ENCODE results near the gene SLC17A1.

SLC17A1 gene

DNA sequence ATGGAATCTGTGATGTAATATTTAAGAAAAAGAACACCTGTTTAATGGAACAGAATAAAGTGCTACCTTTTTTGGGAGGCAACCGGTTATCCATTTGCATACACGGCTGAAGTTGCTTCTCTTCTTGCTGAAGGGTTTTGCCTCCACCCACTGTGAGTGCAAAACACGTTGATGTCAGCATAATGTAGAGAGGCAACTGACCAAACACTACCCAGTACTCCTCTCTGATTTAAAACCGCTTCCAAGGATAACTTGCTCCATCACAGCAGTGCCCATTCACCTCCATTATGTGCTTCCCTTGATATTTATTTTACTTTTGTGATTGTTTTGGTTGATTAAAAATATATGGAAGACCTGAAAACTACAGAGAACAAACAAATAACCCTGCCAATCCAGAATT lies 1.4 kb downstream of the SLC17A1 start:
- TF ChIP-seq, protein P1, sequence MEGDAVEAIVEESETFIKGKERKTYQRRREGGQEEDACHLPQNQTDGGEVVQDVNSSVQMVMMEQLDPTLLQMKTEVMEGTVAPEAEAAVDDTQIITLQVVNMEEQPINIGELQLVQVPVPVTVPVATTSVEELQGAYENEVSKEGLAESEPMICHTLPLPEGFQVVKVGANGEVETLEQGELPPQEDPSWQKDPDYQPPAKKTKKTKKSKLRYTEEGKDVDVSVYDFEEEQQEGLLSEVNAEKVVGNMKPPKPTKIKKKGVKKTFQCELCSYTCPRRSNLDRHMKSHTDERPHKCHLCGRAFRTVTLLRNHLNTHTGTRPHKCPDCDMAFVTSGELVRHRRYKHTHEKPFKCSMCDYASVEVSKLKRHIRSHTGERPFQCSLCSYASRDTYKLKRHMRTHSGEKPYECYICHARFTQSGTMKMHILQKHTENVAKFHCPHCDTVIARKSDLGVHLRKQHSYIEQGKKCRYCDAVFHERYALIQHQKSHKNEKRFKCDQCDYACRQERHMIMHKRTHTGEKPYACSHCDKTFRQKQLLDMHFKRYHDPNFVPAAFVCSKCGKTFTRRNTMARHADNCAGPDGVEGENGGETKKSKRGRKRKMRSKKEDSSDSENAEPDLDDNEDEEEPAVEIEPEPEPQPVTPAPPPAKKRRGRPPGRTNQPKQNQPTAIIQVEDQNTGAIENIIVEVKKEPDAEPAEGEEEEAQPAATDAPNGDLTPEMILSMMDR (IDR thresholded peaks at IDR 0.05), result no peak
- Mint-ChIP-seq H3K9me3 (no peaks in the 10 kb centered on the region), H3K4me3 (no peak overlapping the region)

DNA sequence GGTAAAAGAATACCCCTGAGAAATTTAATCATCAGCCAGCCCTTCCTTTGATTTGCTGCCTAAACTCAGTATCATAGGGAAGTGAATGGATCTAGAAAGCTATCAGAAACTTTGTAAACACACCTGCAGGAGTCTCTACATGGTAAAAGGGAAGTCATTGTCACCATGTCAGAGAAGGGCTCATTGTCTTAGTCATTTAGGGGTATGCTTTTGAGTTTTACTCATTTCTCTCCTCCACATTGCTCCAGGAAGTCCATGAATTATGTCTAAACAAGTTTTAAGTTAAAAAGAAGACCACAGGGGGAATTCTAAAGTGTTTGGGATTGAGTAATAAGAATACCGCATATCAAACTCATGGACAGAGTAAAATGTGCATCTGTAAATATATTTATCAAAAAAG lies 2.5 kb downstream of the SLC17A1 start:
- no peak for DNase-seq
- Mint-ChIP-seq H3K4me3 (no peak overlapping the region), H3K9me3 (no peaks in the 10 kb centered on the region), H3K27ac (no peak overlapping the region), H3K36me3 (ENCODE audit: low read depth) (no peaks in the 10 kb centered on the region), H3K4me1 (peaks cover 5% of the 10 kb centered on the region), H3K27me3 (ENCODE audit: low read depth, poor library complexity) (peaks cover 3% of the 10 kb centered on the region)
- TF ChIP-seq, protein P1 (IDR thresholded peaks at IDR 0.05), result no peak

More for the DNA sequence above, 1.4 kb downstream of the SLC17A1 start:
- H3K36me3 Mint-ChIP-seq (ENCODE audit: low read depth), result no peaks in the 10 kb centered on the region
- peaks cover 3% of the 10 kb centered on the region for H3K27me3 Mint-ChIP-seq (ENCODE audit: low read depth, poor library complexity)
- peaks cover 5% of the 10 kb centered on the region for H3K4me1 Mint-ChIP-seq
- DNase-seq, result no peak
- H3K27ac Mint-ChIP-seq, result no peak overlapping the region

DNA sequence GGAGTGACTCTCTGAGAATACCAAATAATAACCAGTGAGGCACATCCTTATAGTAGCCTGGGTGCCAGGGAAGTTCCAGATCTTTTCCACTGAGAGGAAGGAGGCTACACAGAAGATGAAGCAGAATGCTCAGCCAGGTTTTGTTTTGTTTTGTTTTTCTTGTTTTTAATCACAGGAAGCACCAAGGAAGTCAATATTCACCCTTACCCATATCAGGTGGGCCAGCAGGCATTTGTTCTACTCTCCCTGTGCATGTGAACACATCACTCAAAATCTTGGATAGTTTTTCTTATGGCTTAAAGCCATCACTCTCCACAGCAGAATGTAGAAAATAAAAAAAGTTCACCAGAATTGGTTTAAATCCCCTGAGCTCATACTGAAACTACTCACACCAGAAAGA lies 10.5 kb downstream of the SLC17A1 start:
- Mint-ChIP-seq H3K4me3 (no peak overlapping the region), H3K27ac (no peak overlapping the region), H3K4me1 (no peaks in the 10 kb centered on the region), H3K9me3 (no peaks in the 10 kb centered on the region), H3K27me3 (ENCODE audit: low read depth, poor library complexity) (peaks cover 3% of the 10 kb centered on the region), H3K36me3 (ENCODE audit: low read depth) (no peaks in the 10 kb centered on the region)
- TF ChIP-seq, protein P1 (IDR thresholded peaks at IDR 0.05), result no peak
- no peak for DNase-seq

DNA sequence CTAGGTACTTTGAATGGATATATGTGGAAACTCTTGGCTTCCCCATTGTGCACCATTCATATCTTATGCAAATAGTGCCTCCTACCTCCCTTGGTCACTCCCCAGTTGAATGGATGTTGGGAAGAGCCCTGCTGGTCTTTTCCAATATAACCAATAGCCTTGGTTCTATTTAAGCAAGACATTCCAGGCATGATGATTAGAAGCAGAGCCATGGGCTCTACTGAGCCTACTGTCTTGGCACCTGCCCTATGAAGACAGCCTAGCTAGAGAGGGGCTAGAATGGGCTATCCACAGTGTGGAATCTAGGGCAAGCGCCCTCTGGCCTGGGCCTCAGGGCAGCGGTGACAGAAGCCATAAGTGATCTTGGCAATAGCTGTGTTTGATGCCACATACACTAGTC lies 15.6 kb downstream of the SLC17A1 start:
- no peaks in the 10 kb centered on the region for H3K4me1 Mint-ChIP-seq
- TF ChIP-seq, protein P1 (IDR thresholded peaks at IDR 0.05), result no peak
- H3K9me3 Mint-ChIP-seq, result no peaks in the 10 kb centered on the region
- no peak overlapping the region for H3K27ac Mint-ChIP-seq
- no peak for DNase-seq
- H3K27me3 Mint-ChIP-seq (ENCODE audit: low read depth, poor library complexity), result peaks cover 8% of the 10 kb centered on the region
- no peak overlapping the region for H3K4me3 Mint-ChIP-seq
- H3K36me3 Mint-ChIP-seq (ENCODE audit: low read depth), result no peaks in the 10 kb centered on the region

DNA sequence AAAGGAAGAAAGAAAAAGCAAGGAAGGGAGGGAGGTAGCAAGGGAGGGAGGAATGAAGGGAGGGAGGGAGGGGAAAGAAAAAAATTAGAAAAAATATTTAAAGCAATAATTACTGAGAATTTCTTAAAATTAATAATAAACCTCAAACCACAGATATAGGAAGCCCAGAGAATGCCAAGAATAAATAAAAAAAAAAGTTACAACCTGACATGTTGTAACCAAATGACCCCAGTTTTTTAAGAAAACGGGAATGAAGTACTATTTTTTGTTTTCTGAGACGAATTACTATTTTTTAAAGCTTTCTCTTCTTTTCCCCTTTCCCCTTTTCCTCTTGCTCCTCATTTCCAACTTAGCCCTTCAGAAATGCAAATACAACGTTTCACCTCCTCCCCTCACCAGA lies 16.7 kb downstream of the SLC17A1 start:
- TF ChIP-seq, protein P1 (IDR thresholded peaks at IDR 0.05), result no peak
- H3K27me3 Mint-ChIP-seq (ENCODE audit: low read depth, poor library complexity), result peaks cover 8% of the 10 kb centered on the region
- H3K4me1 Mint-ChIP-seq, result no peaks in the 10 kb centered on the region
- DNase-seq, result no peak
- H3K36me3 Mint-ChIP-seq (ENCODE audit: low read depth), result no peaks in the 10 kb centered on the region
- H3K4me3 Mint-ChIP-seq, result no peak overlapping the region
- no peaks in the 10 kb centered on the region for H3K9me3 Mint-ChIP-seq
- no peak overlapping the region for H3K27ac Mint-ChIP-seq

DNA sequence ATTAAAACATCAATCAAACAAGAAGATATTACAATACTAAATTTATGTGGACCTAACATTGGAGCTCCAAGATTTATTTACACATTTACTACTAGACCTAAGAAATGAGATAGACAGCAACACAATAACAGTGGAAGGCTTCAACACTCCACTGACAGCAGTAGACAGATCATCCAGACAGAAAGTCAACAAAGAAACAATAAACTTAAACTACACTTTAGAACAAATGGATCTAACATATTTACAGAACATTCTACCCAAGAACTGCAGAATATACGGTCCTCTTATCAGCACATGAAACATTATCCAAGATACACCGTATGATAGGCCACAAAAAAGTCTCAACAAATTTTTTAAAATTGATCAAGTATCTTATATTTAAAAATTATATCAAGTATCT lies 27.0 kb downstream of the SLC17A1 start:
- peaks cover 11% of the 10 kb centered on the region for H3K27me3 Mint-ChIP-seq (ENCODE audit: low read depth, poor library complexity)
- no peak overlapping the region for H3K4me3 Mint-ChIP-seq
- H3K36me3 Mint-ChIP-seq (ENCODE audit: low read depth), result no peaks in the 10 kb centered on the region
- TF ChIP-seq, protein P1 (IDR thresholded peaks at IDR 0.05), result no peak
- no peak for DNase-seq
- H3K9me3 Mint-ChIP-seq, result peaks cover 8% of the 10 kb centered on the region
- no peaks in the 10 kb centered on the region for H3K4me1 Mint-ChIP-seq
- H3K27ac Mint-ChIP-seq, result no peak overlapping the region
